Duodenal mucosa (tissue), 2 donors: ENCODE data around the gene KRT8.
"Not testable (repeated sequence)": the region's sequence is repeated elsewhere in the genome, so short reads cannot be mapped to it uniquely, and the experiment has no call there.

Source experiments
- H3K27ac ChIP-seq: one replicate; pipeline ENCODE4 v1.7.0; 2013; ENCODE audit warnings: low read depth, low read length
- H3K27me3 ChIP-seq, 2 donors: one replicate each; pipeline ENCODE4 v1.7.0; 2013; ENCODE audit warnings: low read length in 2 of 2, control low read depth in 1 of 2; ENCODE audit not compliant: insufficient read depth in 2 of 2, control insufficient read depth in 1 of 2
- H3K36me3 ChIP-seq, 2 donors: one replicate each; pipeline ENCODE4 v1.7.0; 2013; ENCODE audit warnings: low read length in 2 of 2, control low read depth in 1 of 2; ENCODE audit not compliant: insufficient read depth in 2 of 2, control insufficient read depth in 1 of 2
- H3K4me1 ChIP-seq, 2 donors: one replicate each; pipeline ENCODE4 v1.7.0; 2013; ENCODE audit warnings: low read length in 2 of 2, control low read depth in 1 of 2; ENCODE audit not compliant: insufficient read depth in 2 of 2, control insufficient read depth in 1 of 2
- H3K4me3 ChIP-seq, 2 donors: one replicate each; pipeline ENCODE4 v1.7.0; 2013; ENCODE audit warnings: low read length in 2 of 2, low read depth in 1 of 2
- H3K9ac ChIP-seq, 2 donors: one replicate each; pipeline ENCODE4 v1.7.0; 2013; ENCODE audit warnings: low read length in 2 of 2, low read depth in 1 of 2
- H3K9me3 ChIP-seq, 2 donors: one replicate each; pipeline ENCODE4 v1.7.0; 2013; ENCODE audit warnings: low read length in 2 of 2, control low read depth in 1 of 2; ENCODE audit not compliant: control insufficient read depth in 1 of 2

The KRT8 gene

DNA sequence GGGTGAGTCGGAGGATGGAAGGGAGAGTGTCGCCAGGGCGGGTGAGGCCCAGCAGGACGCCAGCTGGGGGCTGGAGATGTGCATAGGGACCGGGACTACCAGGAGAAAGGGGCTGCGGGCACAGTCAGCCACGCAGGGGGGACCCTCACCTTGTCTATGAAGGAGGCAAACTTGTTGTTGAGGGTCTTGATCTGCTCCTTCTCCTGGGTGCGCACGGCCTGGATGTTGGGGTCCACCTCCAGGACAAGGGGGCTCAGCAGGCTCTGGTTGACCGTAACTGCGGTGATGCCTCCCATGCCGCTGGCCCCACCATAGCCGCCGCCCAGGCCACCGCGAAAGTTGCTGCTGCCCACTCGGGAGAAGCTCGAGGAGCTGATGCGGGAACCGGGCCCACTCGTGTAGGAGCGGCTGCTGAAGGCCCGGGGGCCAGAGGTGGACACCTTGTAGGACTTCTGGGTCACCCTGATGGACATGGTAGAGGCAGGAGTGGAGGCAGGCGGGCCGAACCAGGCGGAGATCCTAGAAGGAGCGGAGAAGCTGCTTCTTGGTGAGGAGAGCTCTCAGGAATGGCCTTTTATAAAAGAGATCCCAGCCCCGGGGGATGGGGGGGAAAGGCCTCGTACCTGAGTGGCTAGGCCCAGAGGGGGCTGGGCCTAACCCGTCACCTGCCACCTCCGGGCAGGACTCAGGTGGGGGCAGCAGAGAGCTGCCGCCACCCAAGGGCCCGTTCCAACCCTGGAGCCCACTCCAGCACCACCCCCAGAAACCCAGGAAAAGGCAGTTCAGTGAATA lies at the start of gene KRT8:
TSS of gene KRT8 (minus strand) at position 568 of the 792 bp plus-strand sequence. CDS start at position 473, 95 bp downstream.
- Histone ChIP-seq H3K36me3 (peaks cover 12 to 24% of the 10 kb centered on the region in 2 donors), H3K4me3 (peak within 1 kb of the TSS; percentile 77), H3K9ac (peak within 1 kb of the TSS; percentile 85 to 92), H3K4me1 (peaks cover 52 to 57% of the 10 kb centered on the region in 2 donors), H3K27ac (peak within 1 kb of the TSS; percentile 96)
- not testable (repeated sequence) for H3K27me3 ChIP-seq, H3K9me3 ChIP-seq

DNA sequence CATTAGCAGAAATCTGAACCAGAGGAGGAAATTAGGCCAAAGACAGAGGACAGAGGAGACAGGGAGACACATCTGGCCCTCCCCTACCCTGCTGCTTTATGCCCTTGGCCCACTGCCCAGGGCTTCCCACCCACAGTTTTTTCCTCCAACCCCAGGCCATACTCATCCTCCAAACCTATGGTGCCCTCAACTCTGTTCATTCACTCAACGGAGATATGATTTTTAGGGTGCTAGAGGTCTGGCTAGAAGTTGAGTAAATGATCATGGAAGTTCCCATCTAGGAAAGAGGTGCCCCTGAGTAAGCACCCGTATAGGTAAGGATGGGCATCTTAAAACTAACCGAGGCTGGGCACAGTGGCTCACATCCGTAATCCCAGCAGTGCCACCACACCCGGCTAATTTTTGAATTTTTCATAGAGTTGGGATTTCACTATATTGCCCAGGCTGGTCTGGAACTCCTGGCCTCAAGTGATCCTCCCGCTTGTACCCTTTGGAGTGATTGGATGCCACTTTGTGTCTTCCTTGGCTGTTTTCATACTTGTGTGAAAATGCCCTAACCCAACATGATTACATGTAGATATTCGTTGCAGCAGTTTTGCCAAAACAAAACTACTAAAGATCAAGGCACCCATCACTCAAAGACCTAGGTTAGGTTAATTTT lies 48.4 kb upstream of the KRT8 start:
- Histone ChIP-seq H3K27ac (no peak overlapping the region), H3K4me1 (peaks cover 12 to 17% of the 10 kb centered on the region in 2 donors), H3K27me3 (no peaks in the 10 kb centered on the region), H3K9ac (no peak overlapping the region), H3K4me3 (no peak overlapping the region), H3K36me3 (peaks cover 4 to 21% of the 10 kb centered on the region in 2 donors), H3K9me3 (no peaks in the 10 kb centered on the region)

DNA sequence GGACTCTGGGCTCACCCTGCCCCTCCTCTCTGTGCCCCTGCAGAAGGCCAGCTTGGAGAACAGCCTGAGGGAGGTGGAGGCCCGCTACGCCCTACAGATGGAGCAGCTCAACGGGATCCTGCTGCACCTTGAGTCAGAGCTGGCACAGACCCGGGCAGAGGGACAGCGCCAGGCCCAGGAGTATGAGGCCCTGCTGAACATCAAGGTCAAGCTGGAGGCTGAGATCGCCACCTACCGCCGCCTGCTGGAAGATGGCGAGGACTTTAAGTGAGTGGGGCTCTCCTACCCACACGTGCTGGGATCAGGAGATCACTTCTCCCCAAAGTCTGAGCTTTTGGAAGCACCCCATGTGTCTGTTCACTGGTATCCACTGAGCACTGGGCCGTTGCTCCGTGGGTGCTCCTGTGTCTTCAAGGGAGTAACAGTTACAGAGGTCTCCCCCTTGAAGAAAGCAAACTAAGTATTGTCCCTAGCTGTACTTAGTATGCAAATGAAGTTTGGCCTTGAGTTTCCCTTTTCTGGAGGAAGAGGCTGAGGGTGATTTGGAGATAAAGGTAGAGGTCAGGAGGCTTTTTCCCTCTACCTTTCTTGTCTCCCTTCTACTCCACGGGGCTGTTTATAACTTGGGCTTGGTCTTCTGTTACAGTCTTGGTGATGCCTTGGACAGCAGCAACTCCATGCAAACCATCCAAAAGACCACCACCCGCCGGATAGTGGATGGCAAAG lies 47.4 kb upstream of the KRT8 start:
- peaks cover 17 to 18% of the 10 kb centered on the region in 2 donors for H3K4me1 ChIP-seq
- H3K27ac ChIP-seq = no peak overlapping the region
- H3K9ac ChIP-seq = no peak overlapping the region
- H3K4me3 ChIP-seq = peak overlapping the region; percentile 80 to 86
- no peaks in the 10 kb centered on the region for H3K27me3 ChIP-seq
- peaks cover 4 to 21% of the 10 kb centered on the region in 2 donors for H3K36me3 ChIP-seq
- no peaks in the 10 kb centered on the region for H3K9me3 ChIP-seq

DNA sequence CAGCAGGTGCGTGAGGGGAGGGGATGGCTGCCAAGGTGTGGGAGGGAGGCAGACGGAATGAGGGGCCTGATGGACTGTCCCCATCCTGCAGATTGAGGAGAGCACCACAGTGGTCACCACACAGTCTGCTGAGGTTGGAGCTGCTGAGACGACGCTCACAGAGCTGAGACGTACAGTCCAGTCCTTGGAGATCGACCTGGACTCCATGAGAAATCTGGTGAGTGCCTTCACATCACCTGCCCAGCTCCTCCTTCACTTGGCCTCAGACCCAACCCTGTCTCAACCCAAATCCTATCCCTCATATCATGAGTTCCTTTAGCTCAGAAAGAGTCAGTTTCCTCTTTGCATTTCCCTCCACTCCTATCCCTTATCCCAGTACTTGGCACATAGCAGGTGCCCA lies 46.8 kb upstream of the KRT8 start:
- H3K27me3 ChIP-seq = no peaks in the 10 kb centered on the region
- H3K36me3 ChIP-seq = peaks cover 4 to 21% of the 10 kb centered on the region in 2 donors
- peak overlapping the region; percentile 33 to 82 for H3K9ac ChIP-seq
- no peak overlapping the region for H3K27ac ChIP-seq
- no peaks in the 10 kb centered on the region for H3K9me3 ChIP-seq
- H3K4me1 ChIP-seq = peaks cover 23 to 24% of the 10 kb centered on the region in 2 donors
- peak overlapping the region; percentile 80 to 86 for H3K4me3 ChIP-seq

- H3K27me3 ChIP-seq = no peaks in the 10 kb centered on the region
- H3K4me3 ChIP-seq = peak overlapping the region; percentile 80 to 86
- H3K9me3 ChIP-seq = no peaks in the 10 kb centered on the region
- peak overlapping the region; percentile 82 to 83 for H3K9ac ChIP-seq
- peaks cover 4 to 21% of the 10 kb centered on the region in 2 donors for H3K36me3 ChIP-seq
- no peak overlapping the region for H3K27ac ChIP-seq
- peaks cover 28 to 29% of the 10 kb centered on the region in 2 donors for H3K4me1 ChIP-seq
Measured at GRCh38 chr12:52951126-52951525, 46.2 kb upstream of the KRT8 start.

GRCh38 chr12:52950553-52950952 lies 45.7 kb upstream of the KRT8 start:
- peak overlapping the region; percentile 80 to 86 for H3K4me3 ChIP-seq
- peaks cover 31 to 35% of the 10 kb centered on the region in 2 donors for H3K4me1 ChIP-seq
- H3K27ac ChIP-seq = peak overlapping the region; percentile 55
- H3K27me3 ChIP-seq = no peaks in the 10 kb centered on the region
- H3K9me3 ChIP-seq = no peaks in the 10 kb centered on the region
- peaks cover 4 to 21% of the 10 kb centered on the region in 2 donors for H3K36me3 ChIP-seq
- peak overlapping the region; percentile 82 to 83 for H3K9ac ChIP-seq

DNA sequence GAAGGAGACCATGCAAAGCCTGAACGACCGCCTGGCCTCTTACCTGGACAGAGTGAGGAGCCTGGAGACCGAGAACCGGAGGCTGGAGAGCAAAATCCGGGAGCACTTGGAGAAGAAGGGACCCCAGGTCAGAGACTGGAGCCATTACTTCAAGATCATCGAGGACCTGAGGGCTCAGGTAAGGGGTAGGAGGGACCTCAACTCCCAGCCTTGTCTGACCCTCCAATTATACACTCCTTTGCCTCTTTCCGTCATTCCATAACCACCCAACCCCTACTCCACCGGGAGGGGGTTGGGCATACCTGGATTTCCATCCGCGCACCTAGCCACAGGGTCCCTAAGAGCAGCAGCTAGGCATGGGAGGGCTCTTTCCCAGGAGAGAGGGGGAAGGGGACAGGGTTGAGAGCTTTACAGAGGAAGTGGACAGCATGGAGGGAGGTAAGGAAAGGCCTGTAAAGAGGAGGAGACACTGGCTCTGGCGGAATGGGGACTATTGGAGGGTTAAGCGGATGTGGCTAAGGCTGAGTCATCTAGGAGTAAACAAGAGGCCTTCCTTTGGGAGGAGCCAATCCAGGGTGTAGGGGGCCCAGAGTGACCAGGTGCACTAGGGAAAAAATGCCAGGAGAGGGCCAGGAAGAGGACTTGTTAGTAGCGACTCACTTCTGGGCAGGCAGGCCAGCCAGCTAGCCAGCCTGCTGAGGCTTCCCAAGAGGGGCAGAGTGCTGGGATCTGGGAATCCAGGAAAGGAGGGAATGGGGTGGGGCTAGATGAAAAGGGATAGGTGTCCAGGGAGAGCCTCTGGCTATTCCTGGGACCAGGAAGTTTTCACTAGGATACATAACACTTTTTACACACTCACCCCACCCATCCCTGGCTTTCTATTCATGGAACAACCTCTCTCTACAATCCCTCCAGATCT lies 44.8 kb upstream of the KRT8 start:
- Histone ChIP-seq H3K4me3 (peak overlapping the region; percentile 80 to 86), H3K9ac (peak overlapping the region; percentile 82 to 83), H3K4me1 (peaks cover 39 to 41% of the 10 kb centered on the region in 2 donors), H3K27me3 (no peaks in the 10 kb centered on the region), H3K9me3 (no peaks in the 10 kb centered on the region), H3K27ac (peak overlapping the region; percentile 76), H3K36me3 (peaks cover 4 to 21% of the 10 kb centered on the region in 2 donors)

DNA sequence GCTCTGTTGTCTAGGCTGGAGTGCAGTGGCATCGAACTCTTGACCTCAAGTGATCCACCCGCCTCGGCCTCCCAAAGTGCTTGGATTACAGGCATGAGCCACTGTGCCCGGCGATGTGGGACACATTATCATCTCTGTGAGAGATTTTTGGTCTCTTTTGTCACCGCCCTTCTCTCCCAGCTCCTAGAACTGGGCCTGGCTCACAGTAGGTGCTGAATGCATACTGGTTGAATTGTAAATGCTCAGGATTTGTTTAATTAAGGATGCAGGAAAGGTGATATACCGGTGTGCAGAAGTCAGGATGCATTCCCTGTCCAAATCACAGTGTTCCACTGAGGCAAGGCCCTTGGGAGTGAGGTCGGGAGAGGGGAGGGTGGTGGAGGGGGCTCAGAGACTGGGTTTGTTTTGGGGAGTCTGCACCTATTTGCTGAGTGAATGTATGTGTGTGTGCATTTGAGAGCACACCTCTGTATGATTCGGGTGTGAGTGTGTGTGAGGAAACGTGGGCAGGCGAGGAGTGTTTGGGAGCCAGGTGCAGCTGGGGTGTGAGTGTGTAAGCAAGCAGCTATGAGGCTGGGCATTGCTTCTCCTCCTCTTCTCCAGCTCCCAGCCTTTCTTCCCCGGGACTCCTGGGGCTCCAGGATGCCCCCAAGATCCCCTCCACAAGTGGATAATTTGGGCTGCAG lies 43.0 kb upstream of the KRT8 start:
- H3K9ac ChIP-seq = peak overlapping the region in 1 of 2 donors; percentile 83
- H3K36me3 ChIP-seq = peaks cover under 1 to 17% of the 10 kb centered on the region in 2 donors
- peaks cover 40 to 53% of the 10 kb centered on the region in 2 donors for H3K4me1 ChIP-seq
- no peak overlapping the region for H3K27ac ChIP-seq
- no peaks in the 10 kb centered on the region for H3K27me3 ChIP-seq
- H3K9me3 ChIP-seq = no peaks in the 10 kb centered on the region
- no peak overlapping the region for H3K4me3 ChIP-seq
